HEK293T (cell line): Measurements from ENCODE around the gene GALC.

ENCODE experiments used
- ARNT ChIP-seq: fragments of 450-650 bp; IDR thresholded peaks from 2 replicates; pipeline ENCODE4 v1.6.1; 2017; ENCODE audit warnings: mild to moderate bottlenecking
- BHLHE40 ChIP-seq: fragments of 450-650 bp; IDR thresholded peaks from 2 replicates; pipeline ENCODE4 v1.6.1; 2016; ENCODE audit warnings: mild to moderate bottlenecking, moderate library complexity, borderline replicate concordance
- CTBP1 ChIP-seq: fragments of 450-650 bp; IDR thresholded peaks from 2 replicates; pipeline ENCODE4 v1.6.1; 2016; ENCODE audit warnings: borderline replicate concordance
- ELF4 ChIP-seq: fragments of 450-650 bp; IDR thresholded peaks from 2 replicates; pipeline ENCODE4 v1.6.1; 2017; ENCODE audit warnings: antibody characterized with exemption
- FOXA1 ChIP-seq: fragments of 450-650 bp; IDR thresholded peaks from 2 replicates; pipeline ENCODE4 v1.6.1; 2016; ENCODE audit warnings: mild to moderate bottlenecking
- FOXK2 ChIP-seq: fragments of 450-650 bp; IDR thresholded peaks from 2 replicates; pipeline ENCODE4 v1.6.1; 2016; ENCODE audit warnings: mild to moderate bottlenecking
- FOXM1 ChIP-seq: fragments of 450-650 bp; IDR thresholded peaks from 2 replicates; pipeline ENCODE4 v1.6.1; 2017; ENCODE audit warnings: mild to moderate bottlenecking, borderline replicate concordance
- HDGF ChIP-seq: fragments of 450-650 bp; IDR thresholded peaks from 2 replicates; pipeline ENCODE4 v1.6.1; 2017; ENCODE audit warnings: antibody characterized with exemption, borderline replicate concordance
- SP1 ChIP-seq: fragments of 450-650 bp; IDR thresholded peaks from 2 replicates; pipeline ENCODE4 v1.6.1; 2017
- SUZ12 ChIP-seq: fragments of 450-650 bp; IDR thresholded peaks from 2 replicates; pipeline ENCODE4 v1.6.1; 2016; ENCODE audit warnings: mild to moderate bottlenecking
- TARDBP ChIP-seq: fragments of 450-650 bp; IDR thresholded peaks from 2 replicates; pipeline ENCODE4 v1.6.1; 2016
- ZNF384 ChIP-seq: fragments of 450-650 bp; IDR thresholded peaks from 2 replicates; pipeline ENCODE4 v1.6.1; 2016

GRCh38 chr14:88005978-88006851 lies 13.2 kb upstream of the GALC start:
- TF ChIP-seq HDGF (no peak), CTBP1 (no peak), TARDBP (no peak), BHLHE40 (no peak), SUZ12 (no peak), FOXA1 (no peak), ZNF384 (no peak), FOXM1 (no peak), SP1 (no peak), ARNT (no peak), FOXK2 (no peak), ELF4 (no peak)
